ENCODE results near the gene TSPAN9. TPM values are rescaled to one million over a fixed set of nuclear protein-coding genes. Genes with fewer than 3 reads are reported as not detected.

Gene TSPAN9
- total RNA-seq, 1 experiment from 2014 or later: 35.5 TPM

- no TSS peak for BruUV-seq (replicated peaks)
- no peak for DNase-seq (ENCODE audit: low spot score)
- POLR2A ChIA-PET (ENCODE audit: low non-redundant PET): no interaction called here
- H3K4me3 ChIP-seq (ENCODE audit: low read depth, low read length, poor library complexity, severe bottlenecking): no peak overlapping the region
- intact Hi-C loops (cut with micrococcal nuclease; ENCODE audit: unreplicated experiment): no loop called here
- TF ChIP-seq CTCF (conservative IDR thresholded peaks at IDR 0.05; ENCODE audit: low read depth, low read length): no peak
- H3K36me3 ChIP-seq (ENCODE audit: insufficient read depth, low read length, poor library complexity, severe bottlenecking): no peaks in the 10 kb centered on the region
- no peak overlapping the region for H3K27ac ChIP-seq (ENCODE audit: low read depth, low read length, poor library complexity, severe bottlenecking)
- no peaks in the 10 kb centered on the region for H3K27me3 ChIP-seq (replicated peaks; ENCODE audit: insufficient read depth, low read depth, low read length, poor library complexity)
- CTCF ChIA-PET: no interaction called here
- H3K9me3 ChIP-seq (ENCODE audit: low read depth, low read length, poor library complexity, severe bottlenecking): no peaks in the 10 kb centered on the region
- H3K4me1 ChIP-seq (ENCODE audit: insufficient read depth, low read length, poor library complexity, severe bottlenecking): peaks cover 37% of the 10 kb centered on the region
These were observed 145.1 kb downstream of the TSPAN9 start for GRCh38 chr12:3222306-3222705.

- Histone ChIP-seq H3K27ac (ENCODE audit: low read depth, low read length, poor library complexity, severe bottlenecking) (no peak overlapping the region), H3K27me3 (replicated peaks; ENCODE audit: insufficient read depth, low read depth, low read length, poor library complexity) (no peaks in the 10 kb centered on the region), H3K4me3 (ENCODE audit: low read depth, low read length, poor library complexity, severe bottlenecking) (no peak overlapping the region), H3K36me3 (ENCODE audit: insufficient read depth, low read length, poor library complexity, severe bottlenecking) (no peaks in the 10 kb centered on the region), H3K4me1 (ENCODE audit: insufficient read depth, low read length, poor library complexity, severe bottlenecking) (peaks cover 36% of the 10 kb centered on the region), H3K9me3 (ENCODE audit: low read depth, low read length, poor library complexity, severe bottlenecking) (no peaks in the 10 kb centered on the region)
- ChIA-PET CTCF (no interaction called here), POLR2A (ENCODE audit: low non-redundant PET) (no interaction called here)
- intact Hi-C loops (cut with micrococcal nuclease; ENCODE audit: unreplicated experiment): no loop called here
- TF ChIP-seq EZH2 (IDR thresholded peaks at IDR 0.05; ENCODE audit: borderline replicate concordance, low read depth, low read length, poor library complexity, severe bottlenecking) (no peak), CTCF (conservative IDR thresholded peaks at IDR 0.05; ENCODE audit: low read depth, low read length) (no peak)
- no TSS peak for BruUV-seq (replicated peaks)
- no peak for DNase-seq (ENCODE audit: low spot score)
These were observed 145.8 kb downstream of the TSPAN9 start for GRCh38 chr12:3222979-3223378.

- H3K27me3 ChIP-seq (replicated peaks; ENCODE audit: insufficient read depth, low read depth, low read length, poor library complexity): no peaks in the 10 kb centered on the region
- intact Hi-C loops (cut with micrococcal nuclease; ENCODE audit: unreplicated experiment): no loop called here
- H3K4me3 ChIP-seq (ENCODE audit: low read depth, low read length, poor library complexity, severe bottlenecking): no peak overlapping the region
- no TSS peak for BruUV-seq (replicated peaks)
- ChIA-PET POLR2A (ENCODE audit: low non-redundant PET) (interaction anchor here (0.6 kb wide), 1 partner anchor 101 kb away, joined by 4 read pairs; no protein-coding TSS in a partner anchor), CTCF (interaction anchor here (0.6 kb wide), 1 partner anchor 38 kb away, joined by 4 read pairs; no protein-coding TSS in a partner anchor)
- no peaks in the 10 kb centered on the region for H3K9me3 ChIP-seq (ENCODE audit: low read depth, low read length, poor library complexity, severe bottlenecking)
- TF ChIP-seq EZH2 (IDR thresholded peaks at IDR 0.05; ENCODE audit: borderline replicate concordance, low read depth, low read length, poor library complexity, severe bottlenecking) (no peak), CTCF (conservative IDR thresholded peaks at IDR 0.05; ENCODE audit: low read depth, low read length) (no peak)
- no peak for DNase-seq (ENCODE audit: low spot score)
- H3K4me1 ChIP-seq (ENCODE audit: insufficient read depth, low read length, poor library complexity, severe bottlenecking): peaks cover 27% of the 10 kb centered on the region
- H3K36me3 ChIP-seq (ENCODE audit: insufficient read depth, low read length, poor library complexity, severe bottlenecking): no peaks in the 10 kb centered on the region
- H3K27ac ChIP-seq (ENCODE audit: low read depth, low read length, poor library complexity, severe bottlenecking): no peak overlapping the region
These were observed 146.7 kb downstream of the TSPAN9 start for GRCh38 chr12:3223601-3224529.
